ENCODE measurements around the gene CCNL2. TPM values are rescaled to one million over a fixed set of nuclear protein-coding genes. Genes with fewer than 3 reads are reported as not detected.

The CCNL2 gene
- total and polyA plus RNA-seq, 2 donors (not counting 1 experiment from before 2014, with no cell fraction given), result 263 to 347 TPM

DNA sequence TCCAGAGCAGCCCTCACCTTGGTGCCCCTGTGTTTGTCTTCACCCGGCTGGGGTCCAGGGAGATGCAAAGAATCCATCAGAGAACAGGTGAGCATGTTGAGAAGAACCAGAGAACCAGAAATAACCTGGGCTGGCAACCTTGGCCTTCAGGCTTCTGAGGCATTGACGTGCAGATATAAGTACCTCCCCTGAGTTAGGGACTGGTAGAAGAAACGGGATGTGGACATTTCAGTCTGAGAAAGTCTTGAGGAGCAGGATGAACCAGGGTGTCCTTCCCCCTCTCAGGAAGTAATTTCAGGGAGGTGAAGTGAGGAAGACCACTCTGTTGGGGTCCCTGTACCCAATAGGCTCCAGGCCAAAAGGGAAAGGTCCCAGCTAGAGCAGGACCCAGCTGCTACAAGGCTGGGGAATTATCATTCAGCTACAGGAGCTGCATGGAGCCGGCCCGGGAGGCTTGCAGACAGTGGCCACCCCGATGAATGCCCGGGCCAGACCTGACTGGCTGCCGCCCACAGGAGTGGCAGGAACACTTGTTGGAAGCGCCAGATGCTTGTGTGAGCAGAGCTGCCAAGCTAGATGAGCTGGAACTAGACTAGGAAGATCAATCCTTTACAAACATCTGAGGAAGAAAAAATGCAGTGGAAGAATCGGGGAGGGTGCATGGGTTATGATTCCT lies 22.4 kb downstream of the CCNL2 start:
- TF ChIP-seq, protein P1, sequence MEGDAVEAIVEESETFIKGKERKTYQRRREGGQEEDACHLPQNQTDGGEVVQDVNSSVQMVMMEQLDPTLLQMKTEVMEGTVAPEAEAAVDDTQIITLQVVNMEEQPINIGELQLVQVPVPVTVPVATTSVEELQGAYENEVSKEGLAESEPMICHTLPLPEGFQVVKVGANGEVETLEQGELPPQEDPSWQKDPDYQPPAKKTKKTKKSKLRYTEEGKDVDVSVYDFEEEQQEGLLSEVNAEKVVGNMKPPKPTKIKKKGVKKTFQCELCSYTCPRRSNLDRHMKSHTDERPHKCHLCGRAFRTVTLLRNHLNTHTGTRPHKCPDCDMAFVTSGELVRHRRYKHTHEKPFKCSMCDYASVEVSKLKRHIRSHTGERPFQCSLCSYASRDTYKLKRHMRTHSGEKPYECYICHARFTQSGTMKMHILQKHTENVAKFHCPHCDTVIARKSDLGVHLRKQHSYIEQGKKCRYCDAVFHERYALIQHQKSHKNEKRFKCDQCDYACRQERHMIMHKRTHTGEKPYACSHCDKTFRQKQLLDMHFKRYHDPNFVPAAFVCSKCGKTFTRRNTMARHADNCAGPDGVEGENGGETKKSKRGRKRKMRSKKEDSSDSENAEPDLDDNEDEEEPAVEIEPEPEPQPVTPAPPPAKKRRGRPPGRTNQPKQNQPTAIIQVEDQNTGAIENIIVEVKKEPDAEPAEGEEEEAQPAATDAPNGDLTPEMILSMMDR (IDR thresholded peaks at IDR 0.05), result no peak
- no peak for TF ChIP-seq EZH2 (IDR thresholded peaks at IDR 0.05; ENCODE audit: borderline replicate concordance, insufficient read depth, low read depth, low read length, poor library complexity, severe bottlenecking)
- Histone ChIP-seq H3K4me3 (ENCODE audit: control extremely low read depth in 1 of 5, extremely low read depth in 1 of 5, insufficient read depth in 1 of 5, low read depth in 2 of 5, low read length in 4 of 5) (no peak overlapping the region), H3K4me1 (ENCODE audit: control insufficient read depth in 2 of 2, insufficient read depth in 2 of 2, low read length in 2 of 2) (peaks cover 16 to 31% of the 10 kb centered on the region in 2 donors), H3K9me3 (ENCODE audit: control extremely low read depth in 1 of 3, control insufficient read depth in 2 of 3, insufficient read depth in 1 of 3, low read length in 2 of 3) (peaks cover 0 to 3% (median 0%) of the 10 kb centered on the region in 3 donors), H3K27ac (ENCODE audit: low read length in 2 of 2) (no peak overlapping the region), H3K4me2 (replicated peaks; ENCODE audit: low read depth, low read length, poor library complexity, severe bottlenecking) (no peak overlapping the region), H3K27me3 (replicated peaks in 1 of 4; ENCODE audit: control extremely low read depth in 1 of 4, control insufficient read depth in 3 of 4, insufficient read depth in 4 of 4, low read length in 3 of 4) (no peaks in the 10 kb centered on the region), H3K36me3 (replicated peaks in 1 of 2; ENCODE audit: control extremely low read depth in 1 of 2, control insufficient read depth in 1 of 2, extremely low read depth in 1 of 2, insufficient read depth in 2 of 2, low read length in 1 of 2) (peaks cover 0 to 10% of the 10 kb centered on the region in 2 experiments), H3K9ac (ENCODE audit: low read length) (no peak overlapping the region), H3K79me2 (ENCODE audit: control insufficient read depth, insufficient read depth, low read length) (peaks cover 27% of the 10 kb centered on the region), H4K20me1 (ENCODE audit: control insufficient read depth, insufficient read depth, low read length, poor library complexity, severe bottlenecking) (peaks cover 21% of the 10 kb centered on the region), H2AFZ (ENCODE audit: insufficient read depth, low read depth, low read length, poor library complexity, severe bottlenecking) (peak overlapping the region; percentile 81)
- no peak for DNase-seq
- Mint-ChIP-seq H3K4me1 (peaks cover 11% of the 10 kb centered on the region), H3K27ac (peak overlapping the region; percentile 65), H3K9me3 (ENCODE audit: insufficient read depth) (no peaks in the 10 kb centered on the region), H3K27me3 (no peaks in the 10 kb centered on the region), H3K4me3 (peak overlapping the region; percentile 34)
- no peak for ATAC-seq (ENCODE audit: low read depth)
- 97% methylated on average over 8 of the region's 10 CpGs for WGBS (ENCODE audit: insufficient coverage)
- ChIA-PET CTCF (interaction anchor here (1.0 to 2.0 kb wide), 2 partner anchors 23 to 72 kb away, joined by 4 to 7 read pairs; no protein-coding TSS in a partner anchor), POLR2A (interaction anchor here (0.6 to 1.5 kb wide), 4 partner anchors 22 to 252 kb away, joined by 3 to 8 read pairs (median 4); partner anchors contain the start of genes CCNL2 and UBE2J2)
- intact Hi-C loops (cut with micrococcal nuclease), result no loop called here
